Esophagus (tissue), 2 donors: ENCODE data around the gene RIMBP2. TPM values are rescaled to one million over a fixed set of nuclear protein-coding genes. Genes with fewer than 3 reads are reported as not detected.

Experiments
- H3K27ac ChIP-seq, 2 donors: one replicate each; pipeline ENCODE4 v1.5.1; 2013; ENCODE audit warnings: low read depth in 2 of 2, mild to moderate bottlenecking in 2 of 2, inconsistent platforms in 1 of 2, low read length in 1 of 2, moderate library complexity in 1 of 2
- H3K27me3 ChIP-seq, 2 donors: one replicate each; pipeline ENCODE4 v1.6.1; 2013; ENCODE audit warnings: low read length in 2 of 2, control low read depth in 1 of 2, mild to moderate bottlenecking in 1 of 2; ENCODE audit not compliant: insufficient read depth in 2 of 2, control insufficient read depth in 1 of 2
- H3K36me3 ChIP-seq, 2 donors: one replicate each; pipeline ENCODE4 v1.6.1; 2013; ENCODE audit warnings: low read length in 1 of 2; ENCODE audit not compliant: control insufficient read depth in 2 of 2, insufficient read depth in 2 of 2
- H3K4me1 ChIP-seq, 2 donors: one replicate each; pipeline ENCODE4 v1.6.1; 2013; ENCODE audit warnings: low read length in 1 of 2; ENCODE audit not compliant: control insufficient read depth in 2 of 2, insufficient read depth in 2 of 2
- H3K4me3 ChIP-seq, 2 donors: one replicate each; pipeline ENCODE4 v1.5.1; 2013; ENCODE audit warnings: low read length in 2 of 2, mild to moderate bottlenecking in 2 of 2, low read depth in 1 of 2, moderate library complexity in 1 of 2
- H3K9me3 ChIP-seq, 2 donors: one replicate each; pipeline ENCODE4 v1.6.1; 2013; ENCODE audit warnings: mild to moderate bottlenecking in 2 of 2, low read depth in 1 of 2, low read length in 1 of 2, moderate library complexity in 1 of 2; ENCODE audit not compliant: control insufficient read depth in 2 of 2, insufficient read depth in 1 of 2
- WGBS, 2 donors: extraction: QIAGEN DNeasy Blood & Tissue Kit; methylation state at CpG; one replicate each; pipeline ENCODE4 v1.1.7; 2013; 5-methylcytosine and 5-hydroxymethylcytosine counted together
- polyA plus RNA-seq, 2 donors: library from polyadenylated mRNA; stranded (reverse); fragments of 200-250 nt; gene quantifications; one replicate each; pipeline ENCODE4 v1.2.3, GENCODE V29; 2013
- donor health status: healthy with polysubstance abuse.
- donor health status: Bipolar disorder and iron deficiency.

The RIMBP2 gene
- polyA plus RNA-seq, 2 donors, result 0.20 to 0.69 TPM

DNA sequence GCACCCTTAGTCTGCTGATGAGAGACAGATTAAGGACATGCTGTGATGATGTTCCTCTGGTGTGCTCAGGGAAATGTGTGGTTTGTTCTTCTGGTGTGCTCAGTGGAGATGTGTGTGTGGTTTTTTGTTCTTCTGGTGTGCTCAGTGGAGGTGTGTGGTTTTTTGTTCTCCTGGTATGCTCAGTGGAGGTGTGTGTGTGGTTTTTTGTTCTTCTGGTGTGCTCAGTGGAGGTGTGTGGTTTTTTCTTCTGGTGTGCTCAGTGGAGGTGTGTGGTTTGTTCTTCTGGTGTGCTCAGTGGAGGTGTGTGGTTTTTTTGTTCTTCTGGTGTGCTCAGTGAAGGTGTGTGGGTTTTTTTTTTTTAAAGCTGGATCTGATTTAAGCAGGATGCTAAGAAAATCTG, 363.0 kb downstream of the RIMBP2 start:
- Histone ChIP-seq H3K4me3 (no peak overlapping the region), H3K9me3 (no peaks in the 10 kb centered on the region), H3K36me3 (no peaks in the 10 kb centered on the region), H3K27ac (no peak overlapping the region), H3K27me3 (no peaks in the 10 kb centered on the region), H3K4me1 (peaks cover 0 to 4% of the 10 kb centered on the region in 2 donors)

DNA sequence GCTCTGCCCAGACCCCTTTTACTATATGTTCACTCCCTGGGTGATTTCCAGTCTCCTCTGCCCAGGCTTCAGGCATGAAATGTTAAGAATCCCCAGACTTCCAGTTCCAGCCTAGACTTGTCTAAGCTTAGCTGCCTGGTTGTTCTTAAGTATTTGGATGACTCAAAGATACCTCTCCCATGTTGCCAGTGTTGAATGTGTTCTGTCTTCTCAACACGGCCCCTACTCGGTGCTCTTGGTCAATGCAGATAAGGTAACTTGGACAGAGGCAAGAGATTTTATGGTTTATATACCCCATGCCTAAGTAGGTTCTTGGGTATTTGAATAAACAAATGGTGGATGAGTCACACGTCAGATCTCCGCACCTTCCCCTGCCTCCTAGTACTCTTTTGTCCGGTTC, 364.8 kb downstream of the RIMBP2 start:
- Histone ChIP-seq H3K27me3 (no peaks in the 10 kb centered on the region), H3K9me3 (no peaks in the 10 kb centered on the region), H3K27ac (no peak overlapping the region), H3K4me1 (peaks cover 0 to 2% of the 10 kb centered on the region in 2 donors), H3K4me3 (no peak overlapping the region), H3K36me3 (no peaks in the 10 kb centered on the region)
- WGBS, 2 donors, result 56 to 59% methylated on average over 5 of the region's 5 CpGs

DNA sequence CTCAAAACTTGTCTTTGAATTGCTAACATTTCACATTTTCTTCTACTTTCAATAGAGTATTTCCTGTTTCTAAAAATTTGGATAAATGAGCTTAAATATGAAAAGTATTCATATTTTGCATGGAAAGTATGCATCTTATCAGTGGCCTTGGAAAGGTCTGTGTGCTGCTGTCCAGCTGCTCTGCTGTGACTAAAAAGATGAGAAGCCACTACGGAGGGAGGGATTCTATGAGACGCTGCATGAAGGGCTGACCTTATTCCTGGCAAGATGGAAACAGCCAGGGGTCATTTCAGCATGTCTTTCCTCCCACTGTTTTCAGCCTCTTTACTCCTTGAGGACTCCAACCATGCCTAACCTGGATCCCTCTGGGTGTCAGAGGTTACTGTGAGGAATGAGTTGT, 365.4 kb downstream of the RIMBP2 start:
- H3K27me3 ChIP-seq, result no peaks in the 10 kb centered on the region
- no peak overlapping the region for H3K4me3 ChIP-seq
- H3K9me3 ChIP-seq, result no peaks in the 10 kb centered on the region
- H3K36me3 ChIP-seq, result no peaks in the 10 kb centered on the region
- WGBS, 2 donors, result 35 to 52% methylated on average over 2 of the region's 2 CpGs
- no peak overlapping the region for H3K27ac ChIP-seq
- peaks cover 0 to 2% of the 10 kb centered on the region in 2 donors for H3K4me1 ChIP-seq

DNA sequence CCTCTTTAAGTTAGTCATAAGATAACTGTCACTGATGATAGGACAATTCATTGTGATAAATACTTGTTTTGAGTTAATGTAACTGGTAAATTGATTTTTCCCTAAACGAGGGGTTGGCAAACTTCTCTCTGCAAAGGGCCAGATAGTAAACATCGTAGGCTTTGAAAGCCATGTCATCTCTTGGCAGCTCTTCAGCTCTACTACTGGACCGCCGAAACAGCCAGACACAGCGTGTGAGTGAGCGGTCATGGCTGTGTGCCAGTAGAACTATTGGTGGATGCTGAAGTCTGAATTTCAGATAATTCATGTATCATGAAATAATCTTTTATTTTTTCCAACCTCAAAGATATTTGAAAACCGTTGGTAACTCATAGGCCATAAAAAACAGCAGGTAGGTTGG, 368.5 kb downstream of the RIMBP2 start:
- H3K27ac ChIP-seq, result no peak overlapping the region
- no peaks in the 10 kb centered on the region for H3K36me3 ChIP-seq
- WGBS, 2 donors, result 55 to 67% methylated on average over 7 of the region's 7 CpGs
- H3K27me3 ChIP-seq, result no peaks in the 10 kb centered on the region
- no peak overlapping the region for H3K4me3 ChIP-seq
- H3K9me3 ChIP-seq, result no peaks in the 10 kb centered on the region
- H3K4me1 ChIP-seq, result peaks cover 0 to 2% of the 10 kb centered on the region in 2 donors

Other genes starting within 250 kb of the RIMBP2 start
- 1 to 10 TPM; 3.1 to 3.5 TPM for gene STX2, start 123.0 kb upstream of the RIMBP2 start, polyA plus RNA-seq
- gene RAN, start 155.8 kb upstream of the RIMBP2 start, polyA plus RNA-seq, result 100 to 1,000 TPM; 118 to 638 TPM
- 1 to 10 TPM; 2.1 to 2.9 TPM for gene ADGRD1, start 237.6 kb upstream of the RIMBP2 start, polyA plus RNA-seq